ENCODE data around the gene SLC25A38.

The SLC25A38 gene

GRCh38 chr3:39438880-39439279, 55.7 kb downstream of the SLC25A38 start:
- no peak for DNase-seq

GRCh38 chr3:39440316-39440715, 57.1 kb downstream of the SLC25A38 start:
- DNase-seq, result no peak

- no peak for DNase-seq
Observed at GRCh38 chr3:39443530-39443929, 60.4 kb downstream of the SLC25A38 start.

GRCh38 chr3:39445927-39446326, 62.8 kb downstream of the SLC25A38 start:
- DNase-seq, result no peak

- DNase-seq, result no peak
Observed at GRCh38 chr3:39446444-39446843, 63.3 kb downstream of the SLC25A38 start.

Measured in activated T-cell treated with anti-CD3 and anti-CD28 coated beads for 4 hours (primary cell).